ENCODE results near the gene SMIM38.

DNA sequence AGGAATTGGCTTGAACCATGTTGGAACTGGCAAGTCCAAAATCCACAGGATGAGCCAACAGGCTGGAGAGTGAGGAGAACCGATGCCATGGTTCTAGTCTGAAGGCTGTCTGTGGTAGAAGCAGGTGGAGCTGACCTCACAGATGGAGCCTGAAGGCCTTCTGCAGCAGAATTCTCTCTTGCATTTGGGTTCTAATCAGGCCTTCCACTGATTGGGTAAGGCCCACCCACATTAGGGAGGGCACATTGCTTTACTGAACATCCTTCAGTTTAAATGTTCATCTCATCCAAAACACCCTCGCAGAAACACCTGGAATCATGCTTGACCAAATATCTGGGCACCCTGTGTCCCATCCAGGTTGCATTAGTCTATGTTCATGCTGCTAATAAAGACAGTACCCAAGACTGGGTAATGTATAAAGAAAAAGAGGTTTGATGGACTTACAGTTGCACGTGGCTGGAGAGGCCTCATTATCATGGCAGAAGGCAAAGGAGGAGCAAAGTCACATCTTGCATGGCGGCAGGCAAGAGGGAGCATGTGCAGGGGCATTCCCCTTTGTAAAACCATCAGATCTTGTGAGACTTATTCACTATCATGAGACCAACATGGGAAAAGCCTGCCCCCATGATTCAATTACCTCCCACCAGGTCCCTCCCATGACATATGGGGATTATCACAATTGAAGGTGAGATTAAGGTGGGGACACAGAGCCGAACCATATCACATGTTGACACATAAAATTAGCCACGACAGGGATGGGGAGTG, 15.9 kb downstream of the SMIM38 start:
- no peak for TF ChIP-seq EZH2 (IDR thresholded peaks at IDR 0.05)
- TF ChIP-seq POLR2AphosphoS5 (IDR thresholded peaks at IDR 0.05; ENCODE audit: borderline replicate concordance, low read depth, low read length) = no peak
